ENCODE results near the gene CLEC5A.

DNA sequence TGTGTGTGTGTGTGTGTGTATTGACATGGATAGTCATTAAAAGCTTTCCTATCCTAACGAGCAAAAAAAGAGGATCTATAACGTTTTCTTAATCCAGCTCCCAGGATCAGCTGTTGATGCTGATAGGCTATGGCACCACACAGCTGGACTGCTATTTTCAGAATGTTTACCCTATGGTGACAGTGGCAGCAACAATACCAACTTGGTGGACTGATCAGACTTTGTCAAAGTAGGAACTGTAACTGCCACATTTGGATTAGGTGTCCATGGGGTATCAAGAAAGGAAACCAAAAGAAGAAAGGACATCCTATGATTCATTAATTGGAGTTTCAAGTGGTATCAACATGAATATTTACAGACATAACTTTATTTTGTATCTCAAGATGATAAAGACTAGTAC is 2.7 kb upstream of the CLEC5A start:
- TF ChIP-seq, protein P1, sequence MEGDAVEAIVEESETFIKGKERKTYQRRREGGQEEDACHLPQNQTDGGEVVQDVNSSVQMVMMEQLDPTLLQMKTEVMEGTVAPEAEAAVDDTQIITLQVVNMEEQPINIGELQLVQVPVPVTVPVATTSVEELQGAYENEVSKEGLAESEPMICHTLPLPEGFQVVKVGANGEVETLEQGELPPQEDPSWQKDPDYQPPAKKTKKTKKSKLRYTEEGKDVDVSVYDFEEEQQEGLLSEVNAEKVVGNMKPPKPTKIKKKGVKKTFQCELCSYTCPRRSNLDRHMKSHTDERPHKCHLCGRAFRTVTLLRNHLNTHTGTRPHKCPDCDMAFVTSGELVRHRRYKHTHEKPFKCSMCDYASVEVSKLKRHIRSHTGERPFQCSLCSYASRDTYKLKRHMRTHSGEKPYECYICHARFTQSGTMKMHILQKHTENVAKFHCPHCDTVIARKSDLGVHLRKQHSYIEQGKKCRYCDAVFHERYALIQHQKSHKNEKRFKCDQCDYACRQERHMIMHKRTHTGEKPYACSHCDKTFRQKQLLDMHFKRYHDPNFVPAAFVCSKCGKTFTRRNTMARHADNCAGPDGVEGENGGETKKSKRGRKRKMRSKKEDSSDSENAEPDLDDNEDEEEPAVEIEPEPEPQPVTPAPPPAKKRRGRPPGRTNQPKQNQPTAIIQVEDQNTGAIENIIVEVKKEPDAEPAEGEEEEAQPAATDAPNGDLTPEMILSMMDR (IDR thresholded peaks at IDR 0.05) = no peak
- TF ChIP-seq POLR2A (IDR thresholded peaks at IDR 0.05) = no peak
